Activated CD8-positive, alpha-beta memory T cell treated with anti-CD3 and anti-CD28 coated beads for 36 hours (primary cell): ENCODE data around the gene PTCH2. TPM values are rescaled to one million over a fixed set of nuclear protein-coding genes. Genes with fewer than 3 reads are reported as not detected.
"Not testable (repeated sequence)": the region's sequence is repeated elsewhere in the genome, so short reads cannot be mapped to it uniquely, and the experiment has no call there.

Experiments
- CTCF ChIA-PET: fragments of 350-600 bp; sonication (Branson Sonifier 250); formaldehyde crosslinking; loops from one replicate; lab custom pipeline; 2021; ENCODE audit warnings: antibody characterized with exemption; lab: Charles Lee
- POLR2A ChIA-PET: fragments of 350-600 bp; sonication (Branson Sonifier 250); formaldehyde crosslinking; loops from one replicate; lab custom pipeline; 2021; ENCODE audit warnings: antibody characterized with exemption; lab: Charles Lee
- total RNA-seq, 2 experiments: library from RNA; stranded (reverse); gene quantifications; one replicate each; pipeline ENCODE4 v1.2.3, GENCODE V29; 2021

Gene PTCH2
- total RNA-seq, 2 experiments from 2014 or later = 0.46 to 0.51 TPM

- CTCF ChIA-PET = interaction anchor here (1.0 kb wide), 1 partner anchor 56 kb away, joined by 3 read pairs; no protein-coding TSS in a partner anchor
These were observed 5.6 kb upstream of the PTCH2 start for GRCh38 chr1:44848456-44849181.

GRCh38 chr1:44847845-44848244 lies 4.8 kb upstream of the PTCH2 start:
- ChIA-PET CTCF (interaction anchor here (1.0 kb wide), 1 partner anchor 55 kb away, joined by 3 read pairs; no protein-coding TSS in a partner anchor), POLR2A (no interaction called here)

More at GRCh38 chr1:44848456-44849181, 5.6 kb upstream of the PTCH2 start:
- POLR2A ChIA-PET = no interaction called here

DNA sequence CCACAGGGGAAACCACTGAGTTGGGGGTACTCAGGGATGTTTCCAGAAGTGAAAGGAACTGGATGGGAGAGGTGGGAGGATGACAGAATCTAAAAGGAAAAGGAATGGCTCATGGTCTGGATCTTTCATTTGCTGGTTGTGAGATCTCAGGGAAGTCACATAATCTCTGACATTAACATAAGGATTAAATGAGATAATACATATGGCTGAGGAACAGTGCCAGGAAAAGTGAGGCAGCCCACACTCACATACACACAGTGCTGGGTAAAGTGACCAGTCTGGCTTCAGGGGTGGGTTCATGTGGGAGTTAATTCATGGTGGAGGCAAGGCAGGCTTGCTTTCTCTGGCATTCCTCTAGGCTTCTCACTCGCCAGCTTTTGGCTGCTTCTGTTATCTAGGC lies 3.9 kb upstream of the PTCH2 start:
- ChIA-PET POLR2A (no interaction called here), CTCF (interaction anchor here (1.1 kb wide), 1 partner anchor 21 kb away, joined by 3 read pairs; no protein-coding TSS in a partner anchor)

- CTCF ChIA-PET = no interaction called here
- POLR2A ChIA-PET = no interaction called here
These were observed 579 bp downstream of the PTCH2 start for GRCh38 chr1:44842486-44842861.

DNA sequence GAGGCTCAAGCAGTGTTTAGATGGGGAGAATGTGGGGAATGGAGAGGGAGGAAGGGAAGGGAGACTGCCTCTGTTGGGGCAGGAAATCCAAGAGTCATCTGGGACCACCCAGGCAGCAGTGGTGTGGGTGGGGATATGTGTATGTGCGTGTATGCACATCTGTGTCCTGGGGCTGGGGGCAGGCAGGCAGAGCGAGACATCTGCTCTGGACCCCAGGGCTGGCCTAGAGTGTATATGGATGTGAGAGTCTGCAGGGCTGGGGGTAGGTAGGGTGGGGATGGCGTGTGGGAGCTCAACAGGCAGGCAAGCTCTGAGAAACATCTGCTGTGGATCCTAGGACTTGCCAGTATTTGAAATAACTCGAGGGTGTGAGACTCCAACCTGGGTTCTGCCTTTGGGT lies 3.5 kb downstream of the PTCH2 start:
- CTCF ChIA-PET = no interaction called here
- POLR2A ChIA-PET = no interaction called here

DNA sequence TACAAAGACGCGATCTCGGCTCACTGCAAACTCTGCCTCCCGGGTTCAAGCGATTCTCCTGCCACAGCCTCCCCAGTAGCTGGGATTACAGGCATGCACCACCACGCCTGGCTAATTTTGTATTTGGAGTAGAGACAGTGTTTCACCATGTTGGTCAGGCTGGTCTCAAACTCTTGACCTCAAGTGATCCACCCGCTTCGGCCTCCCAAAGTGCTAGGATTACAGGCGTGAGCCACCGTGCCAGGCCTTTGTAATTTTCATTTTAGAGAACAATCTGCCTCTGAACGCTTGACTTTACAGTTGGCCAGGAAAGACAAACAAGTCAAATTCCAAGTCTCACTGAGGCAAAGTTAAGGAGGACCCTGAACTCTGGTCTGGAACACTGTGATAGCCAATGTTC lies 4.8 kb downstream of the PTCH2 start:
- POLR2A ChIA-PET = not testable (repeated sequence)

GRCh38 chr1:44835738-44836675 lies 7.0 kb downstream of the PTCH2 start:
- CTCF ChIA-PET = interaction anchor here (0.6 to 1.9 kb wide), 10 partner anchors 13 to 489 kb away, joined by 3 to 9 read pairs (median 4); no protein-coding TSS in a partner anchor
- POLR2A ChIA-PET = interaction anchor here (0.6 kb wide), 1 partner anchor 39 kb away, joined by 3 read pairs; no protein-coding TSS in a partner anchor

More for the DNA sequence above, 4.8 kb downstream of the PTCH2 start:
- CTCF ChIA-PET = not testable (repeated sequence)

DNA sequence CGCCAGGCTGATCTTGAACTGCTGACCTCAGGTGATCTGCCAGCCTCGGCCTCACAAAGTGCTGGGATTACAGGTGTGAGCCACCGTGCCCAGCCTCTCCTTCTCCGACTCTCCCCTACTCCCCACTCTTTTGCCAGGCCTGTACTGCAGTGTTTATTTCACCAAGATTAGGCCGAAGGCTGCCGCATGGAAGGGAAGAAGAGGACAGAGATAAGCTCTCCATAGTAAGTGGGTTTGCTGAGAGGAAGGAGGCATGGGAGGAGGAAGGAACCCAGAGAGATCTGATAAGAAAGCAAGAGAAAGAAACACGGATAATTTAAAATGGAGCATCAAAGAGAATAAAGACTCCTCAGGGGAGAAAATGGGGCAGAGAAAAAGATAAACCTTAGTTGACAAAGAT lies 8.7 kb downstream of the PTCH2 start:
- POLR2A ChIA-PET = no interaction called here
- CTCF ChIA-PET = interaction anchor here (1.4 kb wide), 2 partner anchors 10 to 45 kb away, joined by 4 to 7 read pairs; no protein-coding TSS in a partner anchor

- ChIA-PET POLR2A (no interaction called here), CTCF (interaction anchor here (0.6 to 1.4 kb wide), 2 partner anchors 40 to 289 kb away, joined by 3 to 4 read pairs; no protein-coding TSS in a partner anchor)
These were observed 10.9 kb downstream of the PTCH2 start for GRCh38 chr1:44832056-44832705.

GRCh38 chr1:44831516-44831915 lies 11.5 kb downstream of the PTCH2 start:
- CTCF ChIA-PET = interaction anchor here (0.6 kb wide), 2 partner anchors 11 to 290 kb away, joined by 3 read pairs; no protein-coding TSS in a partner anchor
- POLR2A ChIA-PET = interaction anchor here (1.3 kb wide), 1 partner anchor 11 kb away, joined by 5 read pairs; no protein-coding TSS in a partner anchor

- POLR2A ChIA-PET = interaction anchor here (1.3 kb wide), 1 partner anchor 11 kb away, joined by 5 read pairs; no protein-coding TSS in a partner anchor
These were observed 12.2 kb downstream of the PTCH2 start for GRCh38 chr1:44830900-44831304.

GRCh38 chr1:44829506-44830384 lies 13.3 kb downstream of the PTCH2 start:
- POLR2A ChIA-PET = interaction anchor here (1.1 kb wide), 1 partner anchor 11 kb away, joined by 3 read pairs; no protein-coding TSS in a partner anchor
- CTCF ChIA-PET = interaction anchor here (0.8 kb wide), 1 partner anchor 181 kb away, joined by 3 read pairs; no protein-coding TSS in a partner anchor

More at GRCh38 chr1:44830900-44831304, 12.2 kb downstream of the PTCH2 start:
- CTCF ChIA-PET = interaction anchor here (0.6 kb wide), 1 partner anchor 10 kb away, joined by 3 read pairs; no protein-coding TSS in a partner anchor

DNA sequence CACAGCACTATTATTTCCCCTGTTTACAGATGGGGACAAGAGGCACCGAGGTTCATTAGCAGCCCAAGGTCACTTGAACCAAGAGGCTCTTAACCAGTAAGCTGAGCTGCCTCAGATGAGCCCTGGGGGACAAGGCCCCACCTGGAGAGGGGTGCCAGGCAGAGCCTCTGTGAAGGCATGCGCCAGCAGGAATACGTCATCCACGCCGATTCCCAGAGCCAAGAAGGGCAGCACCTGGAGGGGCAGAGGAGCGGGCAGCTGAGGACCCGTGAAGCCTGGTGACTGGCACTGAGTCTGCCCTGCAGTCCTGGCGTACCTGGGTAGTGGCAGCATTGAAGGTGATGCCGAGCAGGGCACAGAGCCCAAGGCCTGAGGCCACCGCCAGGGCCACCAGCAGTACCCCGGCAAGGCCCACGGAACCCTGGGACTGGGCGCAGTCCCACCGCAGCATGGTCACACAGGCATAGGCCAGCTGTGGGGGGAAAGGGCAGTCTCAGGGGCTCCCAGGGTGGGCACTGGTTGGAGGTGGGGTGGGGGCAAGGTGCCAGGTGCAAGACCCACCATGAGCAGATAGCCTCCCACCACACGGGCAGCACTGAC lies 14.1 kb downstream of the PTCH2 start:
- ChIA-PET POLR2A (interaction anchor here (1.1 kb wide), 1 partner anchor 10 kb away, joined by 3 read pairs; no protein-coding TSS in a partner anchor), CTCF (interaction anchor here (0.6 to 0.8 kb wide), 2 partner anchors 93 to 182 kb away, joined by 3 to 4 read pairs; no protein-coding TSS in a partner anchor)

- CTCF ChIA-PET = interaction anchor here (0.7 kb wide), 1 partner anchor 35 kb away, joined by 3 read pairs; no protein-coding TSS in a partner anchor
- POLR2A ChIA-PET = no interaction called here
These were observed 14.9 kb downstream of the PTCH2 start for GRCh38 chr1:44828003-44828651.

- CTCF ChIA-PET = interaction anchor here (0.7 kb wide), 1 partner anchor 34 kb away, joined by 3 read pairs; no protein-coding TSS in a partner anchor
- POLR2A ChIA-PET = no interaction called here
These were observed 15.7 kb downstream of the PTCH2 start for GRCh38 chr1:44827197-44828002.
